ENCODE results near the gene NOXO1. TPM values are rescaled to one million over a fixed set of nuclear protein-coding genes. Genes with fewer than 3 reads are reported as not detected.

NOXO1 gene
- total RNA-seq, 1 donor from 2014 or later, result 0.42 TPM

GRCh38 chr16:1997494-1998359, 16.5 kb upstream of the NOXO1 start:
- H3K36me3 Mint-ChIP-seq, result peaks cover 20% of the 10 kb centered on the region

GRCh38 chr16:1993731-1994131, 12.5 kb upstream of the NOXO1 start:
- Mint-ChIP-seq H3K27ac (no peak overlapping the region), H3K4me1 (peaks cover 9% of the 10 kb centered on the region), H3K9me3 (no peaks in the 10 kb centered on the region), H3K4me3 (peak overlapping the region; percentile 26), H3K27me3 (ENCODE audit: low read depth) (peaks cover 30% of the 10 kb centered on the region), H3K36me3 (peaks cover 12% of the 10 kb centered on the region)
- no peak for DNase-seq (ENCODE audit: low spot score in 2 of 2, unreplicated experiment in 2 of 2)
- TF ChIP-seq CTCF (IDR thresholded peaks at IDR 0.05; ENCODE audit: unreplicated experiment), result no peak

More at GRCh38 chr16:1997494-1998359, 16.5 kb upstream of the NOXO1 start:
- no peak overlapping the region for H3K27ac Mint-ChIP-seq
- H3K27me3 Mint-ChIP-seq (ENCODE audit: low read depth), result peaks cover 4% of the 10 kb centered on the region
- TF ChIP-seq CTCF (IDR thresholded peaks at IDR 0.05; ENCODE audit: unreplicated experiment), result no peak
- H3K4me3 Mint-ChIP-seq, result no peak overlapping the region
- DNase-seq (ENCODE audit: low spot score in 2 of 2, unreplicated experiment in 2 of 2), result no peak
- no peaks in the 10 kb centered on the region for H3K9me3 Mint-ChIP-seq
- H3K4me1 Mint-ChIP-seq, result no peaks in the 10 kb centered on the region

- Mint-ChIP-seq H3K27me3 (ENCODE audit: low read depth) (peaks cover 38% of the 10 kb centered on the region), H3K36me3 (peaks cover 10% of the 10 kb centered on the region), H3K4me1 (peaks cover 9% of the 10 kb centered on the region), H3K9me3 (no peaks in the 10 kb centered on the region), H3K27ac (no peak overlapping the region), H3K4me3 (no peak overlapping the region)
- no peak for TF ChIP-seq CTCF (IDR thresholded peaks at IDR 0.05; ENCODE audit: unreplicated experiment)
- no peak for DNase-seq (ENCODE audit: low spot score in 2 of 2, unreplicated experiment in 2 of 2)
These were observed 11.5 kb upstream of the NOXO1 start for GRCh38 chr16:1992704-1993317.

GRCh38 chr16:1991948-1992703, 10.9 kb upstream of the NOXO1 start:
- H3K4me1 Mint-ChIP-seq, result peaks cover 9% of the 10 kb centered on the region
- no peak overlapping the region for H3K4me3 Mint-ChIP-seq
- H3K27ac Mint-ChIP-seq, result no peak overlapping the region
- peaks cover 7% of the 10 kb centered on the region for H3K36me3 Mint-ChIP-seq
- TF ChIP-seq CTCF (IDR thresholded peaks at IDR 0.05; ENCODE audit: unreplicated experiment), result no peak
- H3K27me3 Mint-ChIP-seq (ENCODE audit: low read depth), result peaks cover 39% of the 10 kb centered on the region
- DNase-seq (ENCODE audit: low spot score in 2 of 2, unreplicated experiment in 2 of 2), result peak; percentile 79 to 82
- H3K9me3 Mint-ChIP-seq, result no peaks in the 10 kb centered on the region

- no peaks in the 10 kb centered on the region for H3K9me3 Mint-ChIP-seq
- TF ChIP-seq CTCF (IDR thresholded peaks at IDR 0.05; ENCODE audit: unreplicated experiment), result no peak
- no peak for DNase-seq (ENCODE audit: low spot score in 2 of 2, unreplicated experiment in 2 of 2)
- H3K36me3 Mint-ChIP-seq, result peaks cover 11% of the 10 kb centered on the region
- peaks cover 39% of the 10 kb centered on the region for H3K27me3 Mint-ChIP-seq (ENCODE audit: low read depth)
- no peak overlapping the region for H3K27ac Mint-ChIP-seq
- H3K4me3 Mint-ChIP-seq, result peak overlapping the region; percentile 47
- H3K4me1 Mint-ChIP-seq, result peaks cover 9% of the 10 kb centered on the region
These were observed 10.3 kb upstream of the NOXO1 start for GRCh38 chr16:1991588-1991947.
